NCI-H526 treated with DMSO at 0.1 percent for 48 hours (cell line): Measurements from ENCODE around the gene RFX2.
"Not testable (repeated sequence)": the region's sequence is repeated elsewhere in the genome, so short reads cannot be mapped to it uniquely, and the experiment has no call there.

Source experiments
- DNase-seq: peaks from one replicate; lab custom pipeline; 2025; lab: John Stamatoyannopoulos, UW

The RFX2 gene

DNA sequence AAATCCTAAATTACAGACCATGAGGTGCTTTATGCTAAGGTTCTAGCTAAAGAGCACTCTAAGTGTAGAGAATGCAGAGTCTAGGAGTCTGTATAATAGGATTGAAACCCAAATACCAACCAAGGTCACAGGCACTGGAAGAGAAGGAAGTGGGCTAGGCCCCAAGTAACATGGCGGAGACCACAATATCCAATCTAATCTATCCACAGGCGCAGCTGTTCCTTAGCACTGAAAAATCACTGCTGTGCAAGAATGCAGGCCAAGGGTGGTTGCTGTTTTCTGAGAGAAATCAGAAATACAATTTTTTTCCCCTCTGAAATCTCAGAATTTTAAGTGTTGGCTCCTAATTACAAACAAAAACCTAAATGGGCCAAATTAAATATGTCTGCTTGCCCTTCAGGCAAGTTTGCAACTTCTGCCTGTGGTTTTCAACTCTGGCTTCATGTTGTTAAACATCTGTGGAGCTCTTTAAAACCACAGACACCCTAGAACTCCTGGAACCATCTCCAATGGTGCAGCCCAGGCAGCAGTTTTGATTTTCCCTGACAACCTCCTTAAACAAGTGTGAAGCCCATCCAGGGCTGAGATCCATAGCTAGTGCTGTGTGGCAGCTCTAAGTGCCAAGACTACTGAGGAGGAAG lies 138.5 kb downstream of the RFX2 start:
- DNase-seq: no peak

DNA sequence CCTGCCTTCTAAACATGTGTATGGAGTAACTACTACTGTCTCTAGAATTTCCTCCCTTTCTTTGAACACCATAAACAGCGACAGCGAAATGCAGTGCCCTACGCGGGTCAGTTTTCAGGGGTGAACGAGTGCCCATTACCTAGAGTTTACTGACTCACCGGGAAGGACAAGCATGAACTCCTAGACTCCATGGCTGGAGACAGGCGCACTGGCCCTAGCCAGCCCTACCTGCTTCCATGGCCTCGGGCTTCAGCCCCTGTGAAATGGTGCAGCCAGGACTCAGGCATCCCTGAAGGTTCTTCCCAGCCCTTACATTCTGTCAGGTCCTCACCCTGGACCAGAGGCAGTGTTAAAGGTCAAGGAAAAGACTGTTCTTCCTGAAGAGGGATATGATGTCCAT lies 140.8 kb downstream of the RFX2 start:
- DNase-seq: no peak

DNA sequence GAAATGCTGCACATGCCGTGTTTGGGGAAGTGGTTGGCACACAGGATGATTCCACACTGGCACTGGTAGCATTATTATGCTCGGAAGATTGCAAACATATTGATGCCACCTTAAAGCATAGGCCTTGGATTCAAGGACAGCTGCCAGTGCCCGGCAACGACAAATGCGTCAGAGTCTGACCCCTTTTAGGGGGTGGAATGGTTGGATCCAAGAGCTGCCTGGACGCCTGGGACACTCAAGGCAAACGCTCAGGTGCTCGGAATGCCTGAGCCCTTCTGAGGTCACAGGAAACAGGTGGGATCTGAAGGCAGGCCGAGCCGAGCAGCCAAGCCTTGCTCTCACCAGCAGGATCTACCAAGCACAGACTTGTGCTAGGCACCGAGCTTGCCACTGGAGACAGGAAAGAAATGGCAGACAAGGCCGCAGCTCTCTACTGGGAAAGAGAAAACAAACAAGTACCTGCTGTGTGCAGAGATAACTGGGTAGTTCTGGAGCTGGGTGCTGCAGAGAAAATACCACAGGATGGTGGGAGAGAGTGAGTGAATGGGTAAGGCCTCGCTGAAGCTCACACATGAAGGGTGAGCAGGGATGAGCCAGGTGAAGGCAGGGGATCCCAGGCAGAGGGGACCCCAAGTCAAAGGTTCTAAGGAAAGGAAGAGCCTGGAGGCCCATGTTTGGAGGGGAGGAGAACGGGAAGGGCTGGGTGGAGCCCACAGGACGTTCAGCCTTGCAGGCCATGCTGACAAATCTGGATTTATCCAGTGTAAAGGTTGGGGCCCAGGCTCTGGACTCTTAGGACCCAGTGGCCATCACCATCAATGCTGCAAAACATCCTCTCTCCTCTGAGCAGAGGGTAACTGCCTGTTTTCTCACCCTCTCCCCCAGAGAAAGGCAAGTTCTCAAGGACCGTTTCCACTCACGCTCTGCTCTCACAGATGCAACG lies 141.6 kb downstream of the RFX2 start:
- peak; percentile 21 for DNase-seq

DNA sequence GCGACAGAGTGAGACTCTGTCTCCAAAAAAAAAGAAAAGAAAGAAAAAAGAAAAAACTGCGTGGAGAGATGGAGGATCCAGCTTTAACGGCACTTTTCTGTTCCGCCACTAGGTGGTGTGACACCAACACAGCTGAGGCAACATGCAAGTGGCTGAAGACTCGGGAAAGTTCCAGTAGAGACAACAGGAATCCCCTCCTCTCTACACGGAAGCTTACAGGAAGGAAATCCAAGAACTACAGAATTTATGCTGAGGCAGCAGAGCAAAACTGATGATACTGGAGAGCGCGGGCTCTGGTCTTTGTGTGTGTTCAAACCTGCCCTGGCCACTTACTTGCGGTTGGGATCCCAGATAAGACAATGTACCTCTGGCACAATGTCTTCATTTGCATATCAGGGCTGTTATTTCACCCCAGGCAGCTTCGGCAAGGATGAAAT lies 142.3 kb downstream of the RFX2 start:
- DNase-seq: peak; percentile 73

DNA sequence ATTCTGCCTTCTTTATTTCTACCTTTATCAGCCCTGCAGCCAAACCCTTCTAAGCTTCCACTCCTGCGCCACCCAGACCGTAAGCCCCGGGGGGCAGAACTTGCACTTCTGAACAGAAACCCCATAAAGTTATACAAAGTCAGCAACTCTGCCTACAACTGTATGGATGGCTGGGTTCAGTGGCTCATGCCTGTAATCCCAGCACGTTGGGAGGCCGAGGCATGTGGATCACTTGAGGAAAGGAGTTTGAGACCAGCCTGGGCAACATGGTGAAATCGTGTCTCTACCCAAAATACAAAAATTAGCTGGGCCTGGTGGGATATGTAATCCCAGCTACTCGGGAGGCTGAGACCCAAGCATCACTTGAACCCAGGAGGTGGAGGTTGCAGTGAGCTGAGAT lies 142.7 kb downstream of the RFX2 start:
- DNase-seq: no peak

DNA sequence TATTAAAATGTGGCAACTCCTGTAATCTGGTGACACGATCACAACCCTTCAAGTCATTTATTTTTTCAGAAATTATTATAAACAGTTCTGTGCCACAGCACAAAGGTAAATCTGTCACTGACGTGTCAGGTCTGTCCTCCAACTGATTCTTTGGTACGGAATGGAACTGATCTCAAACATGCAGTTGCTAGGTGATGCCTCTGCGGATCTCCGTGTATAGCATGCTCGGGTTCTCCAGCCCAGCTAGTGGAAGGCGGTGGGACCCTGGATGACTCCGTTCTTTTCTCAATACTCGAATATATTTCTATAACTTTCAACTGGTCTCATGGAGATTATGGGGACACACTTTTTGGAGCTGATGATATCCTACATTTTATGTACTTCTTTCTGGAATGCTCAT lies 143.4 kb downstream of the RFX2 start:
- no peak for DNase-seq

DNA sequence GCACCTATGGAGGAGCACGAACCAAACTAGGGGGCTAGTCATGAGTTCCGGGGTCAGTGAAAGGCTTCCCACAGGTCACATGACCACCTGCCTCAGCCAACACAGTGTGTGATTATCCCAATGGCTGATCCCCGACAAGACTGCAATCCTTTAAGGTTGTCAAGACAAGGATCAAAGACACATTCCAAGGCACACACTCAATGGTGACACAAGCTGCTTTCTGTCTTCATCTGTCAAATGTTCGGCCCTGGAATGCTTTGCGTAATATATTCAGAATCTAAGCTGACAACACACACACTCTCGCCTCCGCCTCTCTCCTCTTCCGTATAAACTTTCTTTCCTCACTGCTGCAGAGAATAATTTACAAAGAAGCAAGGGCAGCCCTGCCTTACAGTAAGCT lies 144.1 kb downstream of the RFX2 start:
- DNase-seq: no peak

DNA sequence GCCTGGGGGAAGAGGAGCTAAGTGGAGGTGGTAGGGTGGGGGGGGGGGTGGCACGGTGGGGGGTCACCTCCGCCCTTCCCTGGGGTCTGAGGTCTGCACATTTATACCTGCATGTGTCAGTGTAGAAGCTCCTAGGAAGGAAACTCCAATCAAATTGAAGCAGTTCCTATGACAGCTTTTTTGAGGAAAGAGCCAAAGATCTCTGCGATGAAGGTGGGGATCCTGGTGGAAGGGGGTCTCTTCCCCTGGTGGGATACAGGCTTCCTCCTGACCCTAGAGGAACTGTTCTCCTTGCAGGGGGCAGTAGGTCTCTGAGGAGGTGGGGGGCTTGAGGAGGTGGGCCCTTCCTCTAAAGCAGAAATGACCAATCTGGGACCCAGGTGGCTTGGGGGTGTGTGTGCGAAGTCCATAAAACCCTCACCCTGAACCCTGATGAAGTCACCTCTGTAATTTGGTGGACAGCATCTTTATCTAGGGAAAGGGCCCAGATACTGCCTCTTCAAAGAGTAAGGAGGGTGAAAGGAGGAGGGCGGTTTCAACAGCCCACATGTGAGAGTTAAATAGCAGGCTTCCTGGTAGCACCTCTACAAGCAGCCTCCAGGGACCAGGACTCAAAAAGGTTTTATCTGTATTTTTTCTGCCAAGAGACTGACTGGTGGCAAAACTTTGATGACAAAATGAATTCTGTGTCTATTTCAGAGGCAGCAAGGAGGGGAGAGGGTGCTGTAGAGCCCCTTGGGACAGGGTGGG lies 145.3 kb downstream of the RFX2 start:
- DNase-seq: no peak

DNA sequence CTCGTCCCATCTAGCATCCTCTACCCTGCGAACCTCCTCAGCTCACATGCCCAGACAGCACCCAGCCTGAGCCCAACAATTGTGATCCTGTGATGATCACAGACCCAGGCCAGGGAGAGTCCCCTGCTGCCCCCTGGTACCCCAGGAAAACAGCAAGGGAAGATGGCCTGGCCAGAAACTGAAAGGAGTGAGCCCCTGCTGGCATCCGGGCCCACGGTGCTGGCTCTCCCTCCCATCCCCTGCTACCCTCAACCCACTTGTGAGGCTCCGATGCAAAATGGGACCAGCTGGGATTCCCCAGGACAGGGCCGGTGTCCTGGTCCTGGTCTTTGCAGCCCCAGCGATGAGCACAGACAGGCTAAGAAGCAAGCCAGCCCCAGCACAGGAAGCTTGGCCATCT lies 146.4 kb downstream of the RFX2 start:
- no peak for DNase-seq

DNA sequence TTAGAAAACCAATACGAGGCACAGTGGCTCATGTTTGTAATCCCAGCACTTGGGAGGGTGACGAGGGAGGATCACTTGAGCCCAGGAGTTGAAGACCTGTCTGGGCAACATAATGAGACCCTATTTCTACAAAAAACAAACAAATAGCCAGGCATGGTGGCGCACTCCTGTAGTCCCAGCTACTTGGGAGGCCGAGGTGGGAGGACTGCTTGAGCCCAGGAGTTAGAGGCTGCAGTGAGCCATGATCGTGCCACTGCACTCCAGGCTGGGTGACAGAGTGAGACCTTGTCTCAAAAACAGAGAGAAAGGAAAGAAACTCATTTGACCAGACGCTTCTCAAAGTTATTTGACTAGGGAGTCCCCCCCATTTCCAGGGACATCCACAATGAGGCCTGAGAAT lies 147.0 kb downstream of the RFX2 start:
- DNase-seq: not testable (repeated sequence)

DNA sequence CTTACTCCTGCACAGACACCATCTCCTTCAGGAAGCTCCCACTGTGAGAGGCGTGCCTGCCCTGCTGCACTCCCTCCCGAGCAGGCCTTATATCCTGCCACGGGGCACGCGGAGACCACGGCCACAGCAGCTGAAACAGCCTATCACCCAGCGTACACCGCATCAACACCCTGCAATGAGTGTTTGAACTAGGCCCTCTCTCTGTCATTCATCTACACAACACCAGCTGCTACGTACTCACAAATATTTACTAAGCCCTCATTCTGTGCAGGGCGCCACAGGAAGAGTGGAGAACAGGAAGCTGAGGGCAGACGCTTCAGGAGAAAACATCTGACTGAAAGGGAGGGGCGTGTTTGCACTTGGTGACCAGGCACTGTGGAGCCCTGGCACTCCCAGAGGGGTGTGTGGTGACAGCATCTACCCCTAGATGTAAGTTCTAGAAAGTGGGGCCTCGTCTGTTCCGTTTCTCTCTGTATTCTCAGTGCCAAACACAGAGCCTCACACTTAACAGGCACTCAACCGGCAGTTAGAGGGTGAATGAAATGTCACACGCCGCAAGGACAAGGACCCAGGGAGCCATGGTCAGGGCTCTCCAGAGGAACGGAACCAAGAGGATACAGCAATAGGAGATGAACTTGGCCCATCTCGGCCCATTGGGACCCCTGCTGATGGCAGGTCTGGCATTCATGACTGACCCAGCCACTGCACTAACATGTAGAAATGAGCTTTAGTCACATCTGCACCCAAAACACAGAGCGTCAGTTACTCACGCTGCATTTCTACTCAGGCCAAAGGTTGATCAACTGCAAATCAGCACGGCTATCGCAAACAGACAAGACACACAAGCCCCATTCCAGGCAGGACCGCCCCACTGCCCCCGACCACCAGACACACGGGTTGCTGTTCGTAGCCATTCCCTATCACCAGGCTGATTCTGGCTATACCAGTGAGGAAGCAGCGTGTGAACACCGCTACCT lies 148.0 kb downstream of the RFX2 start:
- DNase-seq: no peak

DNA sequence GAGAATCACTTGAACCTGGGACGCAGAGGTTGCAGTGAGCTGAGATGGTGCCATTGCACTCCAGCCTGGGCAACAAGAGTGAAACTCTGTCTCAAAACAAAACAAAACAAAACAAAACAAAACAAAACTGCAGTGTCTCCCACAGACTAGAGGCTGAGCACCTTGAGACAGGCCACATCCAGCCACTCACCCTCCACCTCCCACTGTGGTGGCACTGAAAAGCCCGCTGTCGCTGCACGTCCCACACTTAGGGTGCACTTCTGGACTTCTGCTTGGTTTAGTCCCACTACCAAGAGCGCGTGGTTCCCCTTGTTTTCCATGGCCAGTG lies 148.7 kb downstream of the RFX2 start:
- not testable (repeated sequence) for DNase-seq

DNA sequence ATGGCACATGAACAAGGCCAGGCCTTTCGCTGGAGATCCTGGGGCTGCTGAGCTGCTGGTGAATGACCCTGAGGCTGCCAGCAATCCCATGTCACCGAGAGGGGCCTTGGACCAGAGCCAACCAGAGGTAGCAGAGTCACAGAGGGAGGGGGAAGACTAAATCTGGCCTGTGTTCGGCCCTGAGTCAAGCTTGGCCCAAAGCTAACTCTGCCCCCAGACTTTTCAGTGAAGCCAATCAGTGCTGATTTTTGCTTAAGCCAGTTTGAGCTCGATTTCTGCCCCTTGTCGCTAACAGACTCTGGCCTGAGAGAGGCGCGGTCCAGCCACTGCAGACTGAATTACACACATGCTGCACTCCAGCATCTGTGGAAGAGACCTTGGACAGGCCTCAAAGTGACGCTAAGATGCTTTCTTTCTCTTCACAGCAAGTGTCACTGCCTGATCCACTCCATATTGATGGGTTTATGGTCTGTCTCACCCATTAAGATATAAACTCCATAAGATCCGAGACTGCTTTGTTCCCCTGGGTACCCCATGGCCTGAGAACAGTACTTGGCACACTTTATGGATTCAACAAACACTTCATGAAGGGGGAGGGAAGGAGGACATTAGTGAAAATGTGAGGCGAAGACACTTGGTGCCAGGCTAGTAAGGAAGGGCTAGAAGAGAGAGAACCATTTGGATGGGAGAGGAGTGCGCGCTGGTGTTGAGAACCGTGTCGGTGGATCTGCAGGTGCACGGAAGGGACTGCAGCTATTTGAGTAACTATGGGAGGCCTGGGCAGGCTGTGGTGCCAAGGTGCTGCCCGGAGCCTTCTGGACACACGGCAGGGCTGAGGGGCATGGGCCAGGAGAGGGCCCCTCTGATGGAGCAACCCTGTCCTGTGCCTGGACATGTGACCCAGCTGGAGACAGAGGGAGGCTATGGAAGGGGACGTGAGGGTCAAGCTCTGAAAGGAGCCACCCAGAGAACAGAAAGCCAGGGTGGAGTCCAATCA lies 150.0 kb downstream of the RFX2 start:
- no peak for DNase-seq

DNA sequence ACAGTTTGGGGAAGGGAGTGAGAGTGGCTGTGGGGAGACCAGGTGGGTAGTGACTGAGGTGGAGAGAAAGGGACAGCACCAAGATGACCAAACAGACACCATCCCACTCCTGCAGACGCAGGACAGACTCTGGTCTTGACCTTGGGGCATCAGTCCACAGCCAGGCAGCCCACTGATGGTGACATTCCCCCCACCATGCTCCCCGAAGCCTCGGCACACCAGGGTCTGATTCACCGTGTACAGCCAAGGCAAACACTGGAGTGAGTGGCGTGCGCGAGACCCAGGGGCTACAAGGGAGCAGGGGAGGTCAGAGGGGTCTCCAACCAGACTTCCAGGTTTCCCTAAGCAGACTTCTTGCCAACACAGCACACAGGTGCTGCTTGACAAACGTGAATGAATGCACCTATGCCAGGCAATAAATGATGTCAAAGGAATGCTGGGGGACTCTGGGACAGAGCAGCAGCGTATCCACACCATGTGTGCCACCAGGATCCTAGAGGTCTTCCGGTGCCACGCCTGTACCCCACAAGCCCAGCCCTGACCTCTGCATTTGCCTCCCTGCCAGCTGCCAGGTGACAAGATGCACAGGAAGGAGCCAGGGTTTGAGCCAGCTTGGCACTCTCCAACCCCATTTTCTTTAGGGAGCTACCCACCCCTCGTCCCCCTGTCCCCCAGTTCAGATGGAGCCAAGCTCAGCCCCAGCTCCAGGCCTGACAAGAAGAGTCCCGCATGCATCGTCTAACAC lies 150.9 kb downstream of the RFX2 start:
- DNase-seq: no peak

DNA sequence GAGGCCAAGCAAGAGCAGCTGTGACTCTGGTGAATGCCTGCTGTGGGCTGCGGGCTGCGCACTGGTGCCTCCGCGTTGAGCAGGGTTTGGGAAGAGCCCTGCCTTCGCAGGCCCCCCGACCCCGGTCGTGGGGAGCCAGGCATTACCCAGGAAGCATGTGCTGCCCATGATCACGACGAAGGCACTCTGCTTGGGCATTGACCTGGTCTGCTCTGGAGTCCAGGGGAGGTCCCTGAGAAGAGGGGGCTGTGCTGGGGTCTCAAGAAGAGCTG lies 151.5 kb downstream of the RFX2 start:
- DNase-seq: no peak

DNA sequence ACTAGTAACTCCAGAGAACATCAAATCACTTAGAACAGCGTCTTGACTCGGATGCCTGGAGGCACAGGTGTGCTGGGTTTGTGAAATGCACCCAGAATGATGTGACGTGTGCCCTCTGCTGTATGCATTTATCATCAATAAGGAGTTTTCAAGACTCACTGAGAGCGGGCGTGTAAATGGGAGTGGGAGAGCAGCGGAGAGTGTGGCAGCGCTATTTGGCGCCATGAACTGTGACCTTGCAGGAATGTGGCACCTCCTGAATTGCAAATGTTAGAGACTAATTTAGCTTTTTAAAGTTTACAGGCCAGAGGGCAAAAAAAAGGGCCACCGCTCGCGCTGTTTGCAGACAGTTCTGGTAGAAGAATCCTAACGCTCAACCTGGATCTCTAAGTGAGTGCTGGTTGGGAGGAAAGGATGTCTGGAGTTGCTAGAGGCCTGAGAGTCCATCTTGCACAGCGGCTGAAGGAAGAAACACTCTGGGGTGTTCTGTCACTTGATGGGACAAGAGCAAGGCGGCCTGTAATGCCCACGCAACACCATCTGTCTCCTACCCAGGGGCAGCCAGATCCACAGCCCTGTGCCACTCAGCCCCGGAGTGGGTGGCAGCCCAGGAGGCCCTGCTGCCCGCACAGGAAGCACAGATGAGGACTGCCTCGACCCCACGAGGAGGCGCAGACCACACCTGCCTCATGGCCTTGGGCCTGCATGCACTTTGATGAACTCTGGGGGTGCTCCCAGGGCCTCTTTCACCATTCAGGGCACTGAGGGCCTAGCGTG lies 152.0 kb downstream of the RFX2 start:
- no peak for DNase-seq

DNA sequence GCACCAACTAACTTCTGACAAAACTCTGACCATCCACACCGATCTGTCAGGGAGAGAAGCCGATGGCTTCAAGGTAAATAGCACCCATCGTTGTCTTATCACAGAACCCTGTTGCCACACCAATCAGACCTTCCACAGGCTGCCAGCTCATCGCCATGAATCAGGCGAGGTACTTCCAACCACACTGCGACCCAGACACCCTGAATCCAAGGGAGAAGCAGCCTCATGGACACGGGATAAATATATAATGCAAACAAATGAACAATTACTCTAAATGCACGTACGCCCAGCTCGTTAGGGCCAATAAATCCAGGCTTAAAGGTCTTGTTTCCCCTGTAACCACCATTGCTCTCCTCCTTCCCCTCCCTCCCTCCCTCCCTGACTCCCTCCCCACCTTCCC lies 153.1 kb downstream of the RFX2 start:
- no peak for DNase-seq

DNA sequence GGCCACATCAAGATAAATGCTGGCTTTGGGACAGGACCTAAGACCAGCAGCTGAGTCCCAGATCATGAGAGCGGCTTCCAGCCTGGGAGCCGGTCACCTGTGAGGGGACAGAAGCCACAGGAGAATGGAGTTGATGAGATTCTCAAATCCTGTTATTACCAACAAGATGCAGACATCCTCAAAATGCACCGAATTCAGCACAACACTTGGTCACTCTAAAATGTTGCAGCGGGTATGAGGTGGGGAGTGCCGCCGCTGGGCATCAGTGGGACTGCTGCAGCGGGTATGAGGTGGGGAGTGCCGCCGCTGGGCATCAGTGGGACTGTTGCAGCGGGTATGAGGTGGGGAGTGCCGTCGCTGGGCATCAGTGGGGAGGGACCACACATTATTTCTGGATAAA lies 153.6 kb downstream of the RFX2 start:
- no peak for DNase-seq

DNA sequence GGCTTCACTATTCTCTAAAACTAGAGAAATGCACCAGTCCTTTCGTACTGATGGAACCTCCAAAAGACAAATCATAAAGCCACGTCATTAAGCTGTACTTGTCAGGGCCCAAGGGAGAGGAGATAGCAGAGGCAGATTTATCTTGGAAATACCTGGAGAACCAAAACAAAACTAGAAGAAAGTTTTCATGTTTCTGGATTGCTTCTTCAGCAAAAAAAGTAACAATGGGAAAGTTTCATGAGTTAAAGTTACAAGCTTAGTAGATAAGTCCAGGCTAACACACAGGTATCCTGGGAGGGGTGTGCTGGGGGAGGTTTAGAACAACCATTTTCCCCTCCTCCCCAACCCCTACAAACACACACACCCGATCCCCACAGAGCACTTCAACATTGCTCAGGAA lies 154.0 kb downstream of the RFX2 start:
- no peak for DNase-seq
